GM19023 (cell line): ENCODE measurements around the gene NYAP1.
"Not testable (repeated sequence)": the region's sequence is repeated elsewhere in the genome, so short reads cannot be mapped to it uniquely, and the experiment has no call there.

Source experiments
- ATAC-seq: cut with Tn5 transposase; IDR thresholded peaks from one replicate; pipeline ENCODE4 v1.9.1; 2021; ENCODE audit warnings: mild to moderate bottlenecking, moderate library complexity; ENCODE audit not compliant: unreplicated experiment

The NYAP1 gene

DNA sequence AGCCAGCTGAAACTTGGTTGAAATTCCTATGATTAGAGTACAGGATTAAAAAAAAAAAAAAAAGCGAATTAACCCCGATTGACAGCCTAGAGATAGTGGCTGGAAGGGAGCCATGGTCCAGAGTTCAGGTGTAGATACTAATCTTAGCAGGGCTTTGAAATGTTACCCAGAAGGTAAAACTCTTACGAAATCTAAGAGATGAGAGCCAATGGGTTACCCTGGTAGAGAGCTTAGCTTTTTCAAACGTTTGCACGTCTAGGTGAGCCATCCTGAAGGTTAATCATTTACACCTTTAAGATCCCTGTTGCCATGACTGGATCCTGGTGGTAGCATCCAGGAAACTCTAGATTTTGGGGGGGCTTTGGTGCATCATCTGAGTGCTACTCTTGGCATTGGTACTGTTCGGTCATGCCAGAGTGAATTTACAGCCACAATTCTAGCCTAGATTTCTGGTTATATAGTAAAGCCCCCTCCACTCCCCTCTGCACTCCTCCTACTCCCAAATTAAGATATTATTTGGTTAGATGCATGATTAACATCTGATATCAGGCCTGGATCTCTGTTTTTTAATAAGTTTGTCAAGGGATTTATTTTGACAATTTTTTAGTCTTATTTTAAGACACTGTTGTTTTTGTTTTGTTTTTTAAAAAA is 56.5 kb downstream of the NYAP1 start:
- ATAC-seq, result no peak

DNA sequence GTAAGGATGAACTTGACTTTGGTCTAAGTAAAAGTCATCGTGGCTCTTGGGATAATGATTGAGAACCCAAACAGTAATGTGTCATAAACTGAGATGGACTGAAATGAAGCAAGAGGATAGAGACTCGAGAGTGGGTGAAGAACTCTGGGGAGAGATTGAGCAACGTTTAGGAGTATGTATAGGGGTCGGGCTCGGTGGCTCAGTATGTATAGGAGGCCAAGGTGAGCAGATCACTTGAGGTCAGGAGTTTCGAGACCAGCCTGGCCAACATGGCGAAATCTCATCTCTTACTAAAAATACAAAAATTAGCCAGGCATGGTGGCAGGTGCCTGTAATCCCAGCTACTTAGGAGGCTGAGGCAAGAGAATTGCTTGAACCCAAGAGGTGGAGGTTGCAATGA is 57.6 kb downstream of the NYAP1 start:
- not testable (repeated sequence) for ATAC-seq

DNA sequence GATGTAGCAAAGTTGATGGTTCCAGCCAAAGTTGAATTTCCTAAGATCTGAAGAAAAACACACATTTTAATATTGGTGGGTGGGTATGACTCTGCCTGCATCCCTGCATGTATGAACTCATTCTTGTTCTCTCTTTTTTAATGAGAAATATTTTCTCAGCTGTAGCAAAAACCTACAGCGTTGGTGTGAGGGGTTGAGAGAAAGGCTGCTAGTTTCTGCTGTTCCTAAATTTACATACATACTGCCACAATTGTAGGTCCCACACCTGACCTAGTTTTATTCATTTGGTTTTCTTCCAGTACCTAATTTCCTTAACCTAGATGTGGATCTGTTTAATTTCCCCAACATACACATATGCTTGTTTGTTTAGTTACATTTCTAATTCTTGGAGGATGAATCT is 59.9 kb downstream of the NYAP1 start:
- ATAC-seq, result no peak

DNA sequence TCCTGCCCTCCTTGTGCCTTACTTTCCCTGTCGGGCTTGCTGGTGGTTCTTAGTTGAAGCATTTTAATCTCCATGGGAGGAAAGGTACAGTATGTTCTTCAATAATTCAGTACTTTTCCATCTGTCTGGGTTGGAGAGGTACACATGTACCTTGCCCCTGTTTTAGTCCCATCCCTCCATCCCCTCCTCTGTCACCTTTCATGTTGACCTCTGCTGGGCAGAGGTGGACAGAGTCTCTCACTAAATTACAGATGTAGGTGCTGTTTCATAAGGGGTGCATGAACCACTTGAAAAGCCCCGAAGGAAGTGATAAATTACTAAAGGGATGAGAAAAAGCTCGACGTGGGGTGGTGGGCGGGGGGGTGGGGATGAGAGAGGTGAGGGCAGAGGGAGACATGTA is 60.7 kb downstream of the NYAP1 start:
- no peak for ATAC-seq
